K562 (cell line): Measurements from ENCODE around the gene PGAP3. TPM values are rescaled to one million over a fixed set of nuclear protein-coding genes. Genes with fewer than 3 reads are reported as not detected.

ENCODE experiments used
- LEF1 ChIP-seq: fragments of 450-650 bp; IDR thresholded peaks from 2 replicates; pipeline ENCODE4 v1.6.1; 2016; ENCODE audit warnings: mild to moderate bottlenecking
- NCOR1 ChIP-seq: fragments of 450-650 bp; IDR thresholded peaks from 2 replicates; pipeline ENCODE4 v1.6.1; 2016; ENCODE audit warnings: mild to moderate bottlenecking, moderate library complexity
- PHTF2 ChIP-seq: fragments of 250-450 bp; sonication (Bioruptor Pico); IDR thresholded peaks from 2 replicates; pipeline ENCODE4 v1.5.0; 2021; ENCODE audit warnings: mild to moderate bottlenecking
- POLR2G ChIP-seq: fragments of 200-400 bp; formaldehyde crosslinking; IDR thresholded peaks from 2 replicates; pipeline ENCODE4 v1.6.1; 2017; ENCODE audit warnings: low read depth, mild to moderate bottlenecking, antibody characterized with exemption, low read length, moderate library complexity
- ZNF3 ChIP-seq: fragments of 250-450 bp; sonication (Bioruptor Pico); IDR thresholded peaks from 2 replicates; pipeline ENCODE4 v1.5.0; 2021; ENCODE audit warnings: mild to moderate bottlenecking, moderate library complexity
- polyA plus RNA-seq, 8 experiments: library from polyadenylated mRNA; depleted of rRNA in 4 of 8; stranded (reverse) in 5 of 8; unstranded in 3 of 8; fragments of >200 nt; fragmentation: Nextera tagmentation in 2 of 8; fragmentation: Illumina TruSeq in 1 of 8; extraction: Ambion mirVana in 2 of 8; extraction: Trizol in 1 of 8; gene quantifications; 2 replicates each; pipeline versions ENCODE4 v1.2.1 to v1.2.3, GENCODE V29; 2011 to 2014; ENCODE audit warnings: inconsistent platforms in 1 of 8, missing spikeins in 1 of 8
- total RNA-seq, 7 experiments: library from RNA; depleted of rRNA in 6 of 7; stranded (reverse); fragments of >200 nt in 6 of 7; fragmentation: Illumina TruSeq in 2 of 7; extraction: Trizol in 2 of 7; gene quantifications; 2 replicates each; pipeline versions ENCODE4 v1.2.1 to v1.2.3, GENCODE V29; 2011 to 2021; ENCODE audit warnings: low replicate concordance in 1 of 7
- TF ChIP-seq, protein P1 (sequence below): sonication (generic); formaldehyde crosslinking; IDR thresholded peaks from 2 replicates; pipeline ENCODE4 v1.8.1; 2023; ENCODE audit warnings: mild to moderate bottlenecking, missing genetic modification reagents
- TF ChIP-seq, protein P2 (sequence below): sonication (generic); formaldehyde crosslinking; IDR thresholded peaks from 2 replicates; pipeline ENCODE4 v1.8.1; 2023; ENCODE audit warnings: missing genetic modification reagents, mild to moderate bottlenecking, borderline replicate concordance

The PGAP3 gene
- total and polyA plus RNA-seq, 9 of the 15 experiments (the other 6 are each of a cell fraction or from before 2014, with no cell fraction given): 0.38 to 9.4 (median 4.5) TPM

DNA sequence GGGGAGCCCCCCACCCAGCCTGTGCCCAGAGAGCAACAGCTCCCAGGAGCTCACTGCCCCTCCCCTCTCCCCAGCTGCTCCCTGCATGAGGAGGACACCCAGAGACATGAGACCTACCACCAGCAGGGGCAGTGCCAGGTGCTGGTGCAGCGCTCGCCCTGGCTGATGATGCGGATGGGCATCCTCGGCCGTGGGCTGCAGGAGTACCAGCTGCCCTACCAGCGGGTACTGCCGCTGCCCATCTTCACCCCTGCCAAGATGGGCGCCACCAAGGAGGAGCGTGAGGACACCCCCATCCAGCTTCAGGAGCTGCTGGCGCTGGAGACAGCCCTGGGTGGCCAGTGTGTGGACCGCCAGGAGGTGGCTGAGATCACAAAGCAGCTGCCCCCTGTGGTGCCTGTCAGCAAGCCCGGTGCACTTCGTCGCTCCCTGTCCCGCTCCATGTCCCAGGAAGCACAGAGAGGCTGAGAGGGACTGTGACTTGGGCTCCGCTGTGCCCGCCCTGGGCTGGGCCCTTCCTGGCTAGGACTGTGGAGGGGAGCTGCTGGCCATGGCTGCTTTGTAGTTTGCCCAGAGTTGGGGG, 22.1 kb downstream of the PGAP3 start (continued):
- TF ChIP-seq, protein P1, sequence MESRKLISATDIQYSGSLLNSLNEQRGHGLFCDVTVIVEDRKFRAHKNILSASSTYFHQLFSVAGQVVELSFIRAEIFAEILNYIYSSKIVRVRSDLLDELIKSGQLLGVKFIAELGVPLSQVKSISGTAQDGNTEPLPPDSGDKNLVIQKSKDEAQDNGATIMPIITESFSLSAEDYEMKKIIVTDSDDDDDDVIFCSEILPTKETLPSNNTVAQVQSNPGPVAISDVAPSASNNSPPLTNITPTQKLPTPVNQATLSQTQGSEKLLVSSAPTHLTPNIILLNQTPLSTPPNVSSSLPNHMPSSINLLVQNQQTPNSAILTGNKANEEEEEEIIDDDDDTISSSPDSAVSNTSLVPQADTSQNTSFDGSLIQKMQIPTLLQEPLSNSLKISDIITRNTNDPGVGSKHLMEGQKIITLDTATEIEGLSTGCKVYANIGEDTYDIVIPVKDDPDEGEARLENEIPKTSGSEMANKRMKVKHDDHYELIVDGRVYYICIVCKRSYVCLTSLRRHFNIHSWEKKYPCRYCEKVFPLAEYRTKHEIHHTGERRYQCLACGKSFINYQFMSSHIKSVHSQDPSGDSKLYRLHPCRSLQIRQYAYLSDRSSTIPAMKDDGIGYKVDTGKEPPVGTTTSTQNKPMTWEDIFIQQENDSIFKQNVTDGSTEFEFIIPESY: peak; percentile 91
- TF ChIP-seq POLR2G: peak; percentile 70
- TF ChIP-seq, protein P2, sequence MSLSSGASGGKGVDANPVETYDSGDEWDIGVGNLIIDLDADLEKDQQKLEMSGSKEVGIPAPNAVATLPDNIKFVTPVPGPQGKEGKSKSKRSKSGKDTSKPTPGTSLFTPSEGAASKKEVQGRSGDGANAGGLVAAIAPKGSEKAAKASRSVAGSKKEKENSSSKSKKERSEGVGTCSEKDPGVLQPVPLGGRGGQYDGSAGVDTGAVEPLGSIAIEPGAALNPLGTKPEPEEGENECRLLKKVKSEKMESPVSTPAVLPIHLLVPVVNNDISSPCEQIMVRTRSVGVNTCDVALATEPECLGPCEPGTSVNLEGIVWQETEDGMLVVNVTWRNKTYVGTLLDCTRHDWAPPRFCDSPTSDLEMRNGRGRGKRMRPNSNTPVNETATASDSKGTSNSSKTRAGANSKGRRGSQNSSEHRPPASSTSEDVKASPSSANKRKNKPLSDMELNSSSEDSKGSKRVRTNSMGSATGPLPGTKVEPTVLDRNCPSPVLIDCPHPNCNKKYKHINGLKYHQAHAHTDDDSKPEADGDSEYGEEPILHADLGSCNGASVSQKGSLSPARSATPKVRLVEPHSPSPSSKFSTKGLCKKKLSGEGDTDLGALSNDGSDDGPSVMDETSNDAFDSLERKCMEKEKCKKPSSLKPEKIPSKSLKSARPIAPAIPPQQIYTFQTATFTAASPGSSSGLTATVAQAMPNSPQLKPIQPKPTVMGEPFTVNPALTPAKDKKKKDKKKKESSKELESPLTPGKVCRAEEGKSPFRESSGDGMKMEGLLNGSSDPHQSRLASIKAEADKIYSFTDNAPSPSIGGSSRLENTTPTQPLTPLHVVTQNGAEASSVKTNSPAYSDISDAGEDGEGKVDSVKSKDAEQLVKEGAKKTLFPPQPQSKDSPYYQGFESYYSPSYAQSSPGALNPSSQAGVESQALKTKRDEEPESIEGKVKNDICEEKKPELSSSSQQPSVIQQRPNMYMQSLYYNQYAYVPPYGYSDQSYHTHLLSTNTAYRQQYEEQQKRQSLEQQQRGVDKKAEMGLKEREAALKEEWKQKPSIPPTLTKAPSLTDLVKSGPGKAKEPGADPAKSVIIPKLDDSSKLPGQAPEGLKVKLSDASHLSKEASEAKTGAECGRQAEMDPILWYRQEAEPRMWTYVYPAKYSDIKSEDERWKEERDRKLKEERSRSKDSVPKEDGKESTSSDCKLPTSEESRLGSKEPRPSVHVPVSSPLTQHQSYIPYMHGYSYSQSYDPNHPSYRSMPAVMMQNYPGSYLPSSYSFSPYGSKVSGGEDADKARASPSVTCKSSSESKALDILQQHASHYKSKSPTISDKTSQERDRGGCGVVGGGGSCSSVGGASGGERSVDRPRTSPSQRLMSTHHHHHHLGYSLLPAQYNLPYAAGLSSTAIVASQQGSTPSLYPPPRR (CRISPR knock-in tag): no peak
- no peak for TF ChIP-seq LEF1
- no peak for TF ChIP-seq PHTF2 (CRISPR knock-in tag)
- no peak for TF ChIP-seq NCOR1
- no peak for TF ChIP-seq ZNF3
